Ectodermal cell (in vitro differentiated cells): Measurements from ENCODE around the gene KANSL1.

ENCODE experiments used
- H3K27ac ChIP-seq: 2 replicates; pipeline ENCODE4 v1.7.0; 2013; ENCODE audit warnings: mild to moderate bottlenecking, low read depth, low read length; ENCODE audit not compliant: insufficient read depth, poor library complexity, severe bottlenecking
- H3K27me3 ChIP-seq: 2 replicates; pipeline ENCODE4 v1.7.0; 2013; ENCODE audit warnings: mild to moderate bottlenecking, low read length; ENCODE audit not compliant: insufficient read depth, control insufficient read depth, poor library complexity, severe bottlenecking
- H3K36me3 ChIP-seq: one replicate; pipeline ENCODE4 v1.7.0; 2013; ENCODE audit warnings: low read length; ENCODE audit not compliant: control insufficient read depth, insufficient read depth
- H3K4me1 ChIP-seq: one replicate; pipeline ENCODE4 v1.7.0; 2013; ENCODE audit warnings: low read length; ENCODE audit not compliant: control insufficient read depth, insufficient read depth
- H3K4me3 ChIP-seq: 2 replicates; pipeline ENCODE4 v1.7.0; 2013; ENCODE audit warnings: low read depth, low read length, control low read depth; ENCODE audit not compliant: insufficient read depth
- H3K9me3 ChIP-seq: 2 replicates; pipeline ENCODE4 v1.7.0; 2013; ENCODE audit warnings: mild to moderate bottlenecking, low read length, moderate library complexity; ENCODE audit not compliant: control insufficient read depth
- WGBS, 2 experiments: methylation state at CpG; one replicate each; pipeline ENCODE4 v1.1.7; 2013; ENCODE audit warnings: missing lambda C conversion rate in 2 of 2; 5-methylcytosine and 5-hydroxymethylcytosine counted together

KANSL1 gene

GRCh38 chr17:46169913-46170638 is 23.2 kb downstream of the KANSL1 start:
- peaks cover 22% of the 10 kb centered on the region for H3K36me3 ChIP-seq
- no peaks in the 10 kb centered on the region for H3K27me3 ChIP-seq
- H3K9me3 ChIP-seq, result no peaks in the 10 kb centered on the region
- peaks cover 5% of the 10 kb centered on the region for H3K4me1 ChIP-seq
- 94 to 96% methylated on average over 9 of the region's 9 CpGs for WGBS, 2 experiments
- no peak overlapping the region for H3K27ac ChIP-seq
- H3K4me3 ChIP-seq, result no peak overlapping the region

GRCh38 chr17:46167826-46168569 is 25.2 kb downstream of the KANSL1 start:
- Histone ChIP-seq H3K4me1 (peaks cover under 1% of the 10 kb centered on the region), H3K27ac (no peak overlapping the region), H3K36me3 (peaks cover 22% of the 10 kb centered on the region), H3K4me3 (no peak overlapping the region), H3K27me3 (no peaks in the 10 kb centered on the region), H3K9me3 (no peaks in the 10 kb centered on the region)
- WGBS, 2 experiments, result 91 to 96% methylated on average over 14 of the region's 14 CpGs

GRCh38 chr17:46167267-46167666 is 26.0 kb downstream of the KANSL1 start:
- Histone ChIP-seq H3K4me3 (no peak overlapping the region), H3K9me3 (no peaks in the 10 kb centered on the region), H3K36me3 (peaks cover 22% of the 10 kb centered on the region), H3K27ac (no peak overlapping the region), H3K27me3 (no peaks in the 10 kb centered on the region), H3K4me1 (no peaks in the 10 kb centered on the region)
- 100% methylated on average over 1 to 2 of the region's 2 CpGs for WGBS, 2 experiments

- H3K27ac ChIP-seq, result no peak overlapping the region
- no peak overlapping the region for H3K4me3 ChIP-seq
- H3K9me3 ChIP-seq, result no peaks in the 10 kb centered on the region
- no peaks in the 10 kb centered on the region for H3K27me3 ChIP-seq
- H3K4me1 ChIP-seq, result no peaks in the 10 kb centered on the region
- WGBS, 2 experiments, result 94 to 95% methylated on average over 2 of the region's 2 CpGs
- H3K36me3 ChIP-seq, result peaks cover 19% of the 10 kb centered on the region
These were observed 26.5 kb downstream of the KANSL1 start for GRCh38 chr17:46166692-46167249.

- Histone ChIP-seq H3K4me1 (no peaks in the 10 kb centered on the region), H3K4me3 (no peak overlapping the region), H3K27me3 (no peaks in the 10 kb centered on the region), H3K36me3 (no peaks in the 10 kb centered on the region), H3K27ac (no peak overlapping the region), H3K9me3 (no peaks in the 10 kb centered on the region)
- WGBS, 2 experiments, result 92 to 95% methylated on average over 3 to 4 of the region's 4 CpGs
These were observed 29.2 kb downstream of the KANSL1 start for GRCh38 chr17:46163929-46164594.

GRCh38 chr17:46163316-46163715 is 29.9 kb downstream of the KANSL1 start:
- 82 to 87% methylated on average over 1 of the region's 1 CpG for WGBS, 2 experiments
- Histone ChIP-seq H3K36me3 (no peaks in the 10 kb centered on the region), H3K4me1 (no peaks in the 10 kb centered on the region), H3K27ac (no peak overlapping the region), H3K4me3 (no peak overlapping the region), H3K27me3 (no peaks in the 10 kb centered on the region), H3K9me3 (no peaks in the 10 kb centered on the region)

GRCh38 chr17:46162866-46163265 is 30.4 kb downstream of the KANSL1 start:
- Histone ChIP-seq H3K27ac (no peak overlapping the region), H3K36me3 (no peaks in the 10 kb centered on the region), H3K9me3 (no peaks in the 10 kb centered on the region), H3K27me3 (no peaks in the 10 kb centered on the region), H3K4me3 (no peak overlapping the region), H3K4me1 (no peaks in the 10 kb centered on the region)
- WGBS, 2 experiments, result 58 to 60% methylated on average over 1 of the region's 1 CpG

GRCh38 chr17:46160169-46160568 is 33.1 kb downstream of the KANSL1 start:
- Histone ChIP-seq H3K27ac (no peak overlapping the region), H3K4me1 (no peaks in the 10 kb centered on the region), H3K27me3 (no peaks in the 10 kb centered on the region), H3K36me3 (no peaks in the 10 kb centered on the region), H3K9me3 (no peaks in the 10 kb centered on the region), H3K4me3 (no peak overlapping the region)
- 86 to 90% methylated on average over 8 of the region's 8 CpGs for WGBS, 2 experiments

GRCh38 chr17:46159686-46160085 is 33.5 kb downstream of the KANSL1 start:
- 86 to 95% methylated on average over 1 to 2 of the region's 2 CpGs for WGBS, 2 experiments
- no peaks in the 10 kb centered on the region for H3K9me3 ChIP-seq
- H3K4me1 ChIP-seq, result peaks cover under 1% of the 10 kb centered on the region
- no peak overlapping the region for H3K4me3 ChIP-seq
- no peaks in the 10 kb centered on the region for H3K36me3 ChIP-seq
- no peaks in the 10 kb centered on the region for H3K27me3 ChIP-seq
- H3K27ac ChIP-seq, result no peak overlapping the region
